Esophagus mucosa (tissue), 1 donor: ENCODE measurements around the gene NUP88. TPM values are rescaled to one million over a fixed set of nuclear protein-coding genes. Genes with fewer than 3 reads are reported as not detected.
A peak's percentile ranks its signal among the peaks of the same experiment; 100 is the strongest.
"Not testable (repeated sequence)": the region's sequence is repeated elsewhere in the genome, so short reads cannot be mapped to it uniquely, and the experiment has no call there.

Experiments
- ATAC-seq: fragments of 200-7000 bp; cut with Tn5 transposase; one replicate; pipeline ENCODE4 v1.9.1; 2020
- total RNA-seq: library from RNA; stranded (reverse); gene quantifications from one replicate; pipeline ENCODE4 v1.2.4, GENCODE V29; 2023
- donor health status: DM: yes; HTN: yes; CAD: no.

NUP88 gene
- 50.4 TPM for total RNA-seq

DNA sequence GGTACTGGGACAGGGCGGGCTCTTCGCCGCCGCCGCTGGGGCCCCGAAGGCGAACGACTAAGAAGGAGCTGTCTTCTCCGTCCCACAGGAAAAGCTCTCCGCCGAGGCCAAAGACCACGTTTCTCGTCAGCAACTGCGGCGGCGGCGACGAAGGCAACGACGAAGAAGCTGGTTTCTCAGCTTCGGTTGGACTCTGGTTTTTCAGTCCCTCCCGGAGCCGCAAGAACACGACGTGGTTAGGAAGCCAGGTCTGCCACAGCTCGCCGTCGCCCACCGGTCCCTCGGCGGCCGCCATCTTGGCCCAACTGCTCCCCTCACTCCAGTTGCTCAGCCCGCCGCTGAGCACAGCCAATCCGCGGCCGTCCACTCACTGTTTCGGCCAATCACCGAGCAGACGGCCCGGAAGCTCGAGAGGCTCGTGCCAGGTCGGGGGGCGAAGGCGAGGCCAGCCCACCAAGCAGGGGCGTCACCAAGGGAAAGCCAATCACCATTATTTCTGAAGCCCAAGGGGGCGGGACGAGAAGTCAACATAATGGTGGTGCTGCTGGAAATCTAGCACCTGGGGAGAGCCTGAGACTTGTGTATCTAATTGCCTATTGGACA lies at the start of gene NUP88:
TSS of gene NUP88 (minus strand) at position 307 of the 603 bp plus-strand sequence. CDS start at position 295, 12 bp downstream.
- ATAC-seq = peak; percentile 87

DNA sequence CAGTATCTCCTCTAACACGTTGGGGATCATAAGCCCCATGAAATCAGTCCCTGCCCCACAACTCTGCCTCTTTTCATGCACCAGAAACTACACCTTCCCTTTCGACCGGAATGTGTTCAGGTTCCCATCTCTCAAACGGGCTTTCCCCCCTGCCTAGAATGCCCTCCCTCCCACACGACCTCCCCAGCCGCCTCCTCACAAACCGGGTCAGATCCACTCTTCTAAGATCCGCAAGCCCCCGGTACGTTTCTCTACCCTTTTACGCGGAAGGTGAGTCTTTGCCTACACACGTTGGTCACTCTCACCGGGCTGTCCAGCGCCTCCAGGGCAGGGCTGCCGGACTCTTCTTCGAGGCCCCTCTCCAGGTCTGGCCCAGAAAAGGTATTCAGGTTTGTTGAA lies 48.6 kb upstream of the NUP88 start:
- peak; percentile 14 for ATAC-seq

DNA sequence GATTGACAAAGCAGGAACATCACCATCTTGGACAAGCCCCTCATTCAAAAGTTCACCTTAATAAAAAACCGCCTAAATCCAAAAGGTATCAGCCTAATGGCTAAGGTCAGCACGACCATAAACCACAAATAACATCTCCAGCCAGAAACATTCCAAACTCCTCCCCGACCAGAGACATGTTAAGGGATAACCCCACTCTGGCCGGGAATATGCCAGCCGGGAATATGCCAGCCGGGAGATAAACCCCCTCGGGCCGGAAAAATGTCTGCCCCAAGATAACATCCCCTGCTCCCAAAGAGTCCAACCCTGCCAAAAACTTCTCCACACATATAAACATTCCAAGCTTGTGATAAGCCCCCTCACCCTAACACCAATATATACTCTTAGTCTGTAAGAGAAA lies 48.0 kb upstream of the NUP88 start:
- no peak for ATAC-seq

DNA sequence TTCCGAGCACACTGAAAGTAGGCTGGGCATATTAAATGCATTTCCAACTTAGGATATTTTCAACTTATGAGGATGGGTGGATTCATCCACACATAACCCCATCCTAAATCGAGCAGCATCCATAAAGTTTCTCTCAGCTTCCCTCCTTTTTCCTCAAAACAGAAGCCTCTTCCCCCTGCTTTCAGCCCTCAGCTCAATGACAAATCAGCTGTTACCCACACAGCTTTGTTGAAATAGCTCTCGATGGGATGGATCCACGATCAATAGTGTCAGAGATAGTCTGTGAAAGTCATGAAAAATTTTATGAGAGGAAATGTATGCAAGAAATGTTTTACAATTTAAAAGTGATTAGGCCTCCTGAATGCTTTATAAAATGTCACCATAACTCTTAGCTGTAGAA lies 46.8 kb upstream of the NUP88 start:
- no peak for ATAC-seq

DNA sequence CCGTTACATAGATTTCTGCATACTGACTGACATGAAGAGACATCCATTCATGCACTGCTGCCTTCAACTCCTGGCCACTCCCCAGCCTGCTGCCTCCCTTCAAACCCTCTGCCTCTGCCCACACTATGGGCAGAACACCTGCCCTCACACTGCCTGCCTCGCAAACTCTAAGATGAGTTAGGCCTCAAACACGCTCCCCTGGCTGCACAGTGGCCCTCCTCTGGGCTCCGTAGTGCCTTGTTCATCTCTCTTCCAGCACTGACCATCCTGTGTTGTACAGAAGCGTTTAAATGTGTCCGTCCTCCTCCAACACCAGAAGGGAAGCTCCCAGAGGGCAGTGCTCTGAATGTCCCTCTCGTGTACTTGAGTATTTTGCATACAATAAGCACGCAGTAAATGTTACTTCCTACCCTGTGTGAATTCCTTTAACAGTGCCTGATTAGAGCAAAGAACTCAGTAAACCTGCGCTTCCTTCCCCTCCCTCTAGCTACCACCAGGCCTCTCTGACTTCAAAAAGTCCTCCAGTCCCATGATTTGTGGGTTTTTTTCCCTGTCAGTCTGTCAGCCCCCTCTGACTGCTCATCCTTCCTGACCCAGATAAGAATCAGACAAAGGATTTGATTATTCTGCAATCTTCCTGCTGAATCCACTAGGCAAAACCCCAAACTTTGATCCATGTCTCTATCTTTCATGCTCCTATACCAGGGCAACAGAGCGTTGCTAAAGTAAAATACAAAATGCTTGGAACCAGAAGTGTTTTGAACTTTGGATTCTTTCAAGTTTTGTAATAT lies 45.5 kb upstream of the NUP88 start:
- ATAC-seq = no peak

DNA sequence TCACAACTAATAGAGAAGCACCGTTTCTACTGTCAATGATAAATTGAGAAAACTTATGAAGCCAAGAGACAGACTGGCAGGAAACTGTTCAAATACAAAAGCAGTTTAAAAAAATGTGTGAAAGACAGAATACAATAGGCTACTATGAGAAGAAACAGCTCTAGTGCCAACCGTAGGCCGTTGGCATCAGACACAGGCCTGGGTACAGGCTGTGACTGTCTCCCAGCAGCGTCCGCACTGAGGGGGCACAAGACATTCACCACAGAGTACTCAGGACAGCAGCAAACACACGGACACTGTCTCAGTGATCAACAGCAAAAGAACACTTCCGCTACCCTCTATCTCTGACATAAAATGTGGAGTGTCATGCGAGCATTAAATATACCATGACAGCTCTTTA lies 27.3 kb upstream of the NUP88 start:
- ATAC-seq = no peak

DNA sequence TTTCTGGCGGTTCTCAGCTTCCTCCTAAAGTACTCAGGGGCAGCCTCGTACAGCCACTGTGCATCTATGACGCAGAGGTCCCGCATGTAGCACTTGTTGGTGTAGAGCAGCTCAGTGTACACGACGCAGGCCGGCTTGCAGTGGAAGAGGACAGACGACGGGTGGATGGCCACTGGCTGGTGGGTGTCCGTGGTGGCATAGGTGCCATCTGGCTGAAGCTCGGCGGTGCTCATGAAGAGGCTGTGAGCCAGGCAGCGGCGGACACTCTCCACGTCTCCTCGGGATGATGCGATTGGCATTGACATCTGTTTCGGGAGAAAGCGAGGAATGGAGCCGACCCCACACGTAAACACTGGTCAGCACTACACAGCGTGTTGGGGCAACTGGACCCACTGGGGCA lies 24.7 kb upstream of the NUP88 start:
- no peak for ATAC-seq

DNA sequence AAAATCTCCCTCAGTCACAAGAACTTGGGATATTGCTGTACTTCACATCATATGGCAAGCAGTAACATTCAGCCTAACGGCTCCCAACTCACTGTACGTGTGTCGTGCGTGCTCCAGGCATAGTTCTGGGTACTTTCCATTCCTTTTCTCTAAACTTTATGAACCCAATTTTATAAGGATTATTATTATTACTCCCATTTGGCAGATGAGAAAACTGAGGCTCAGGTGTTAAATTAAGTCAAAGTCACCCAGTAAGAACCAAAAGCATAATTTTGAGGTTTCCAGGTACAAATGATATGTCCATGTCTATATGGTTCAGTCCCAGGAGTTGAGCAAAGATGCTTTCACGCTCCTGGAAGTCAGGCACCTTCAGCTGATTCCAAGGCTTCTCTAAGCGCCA lies 24.3 kb upstream of the NUP88 start:
- ATAC-seq = no peak

DNA sequence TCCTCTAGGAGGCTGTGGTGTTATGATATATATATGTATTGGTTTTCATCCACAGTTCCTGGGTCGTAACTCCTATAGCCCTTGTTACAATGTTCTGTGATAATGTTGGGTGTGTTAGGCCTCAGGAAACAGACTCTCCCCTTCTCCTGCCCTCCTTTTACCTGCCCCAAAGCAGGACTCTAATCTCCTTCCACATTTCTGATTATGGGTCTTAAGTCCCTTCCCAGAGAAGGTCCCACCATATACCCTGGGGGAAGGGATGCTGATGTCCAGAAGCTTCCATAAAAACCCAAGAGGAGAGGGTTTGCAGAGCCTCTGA lies 19.9 kb upstream of the NUP88 start:
- ATAC-seq = no peak

DNA sequence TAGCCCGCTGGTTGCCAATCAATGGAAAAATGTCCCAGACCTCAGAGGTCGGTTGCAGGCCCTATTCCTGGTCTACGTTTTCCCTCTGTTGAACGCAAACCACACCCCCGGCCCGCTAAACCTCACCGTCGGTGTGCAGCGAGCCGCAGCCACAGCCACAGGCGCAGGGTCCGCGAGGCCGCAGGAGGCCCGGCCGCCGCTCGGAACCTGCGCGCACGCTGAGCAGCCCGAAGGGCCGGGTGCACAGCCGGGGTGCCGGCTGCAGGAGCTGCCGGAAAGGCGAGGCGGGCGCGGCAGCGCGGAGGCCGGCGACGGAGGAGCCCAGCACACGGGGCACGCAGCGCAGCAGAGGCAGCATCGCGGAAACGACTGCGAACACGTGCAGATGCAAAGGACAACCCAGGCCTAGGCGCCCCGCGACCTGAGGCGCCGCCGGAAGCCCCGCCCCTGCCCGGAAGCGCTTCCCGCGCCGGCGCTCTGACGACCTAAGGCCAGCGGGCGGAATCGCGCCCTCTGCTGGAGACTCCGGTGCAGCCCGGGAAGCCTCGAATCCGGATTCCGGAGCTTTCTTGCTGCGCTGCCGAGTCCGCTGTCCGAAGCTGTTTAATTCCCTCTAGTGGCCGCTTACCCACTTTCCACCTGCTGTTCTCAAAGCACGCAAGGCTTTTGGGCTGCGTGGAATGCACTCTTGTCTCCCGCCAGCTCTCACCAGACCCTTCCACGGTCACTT lies 19.4 kb upstream of the NUP88 start, which contains the start of gene C1QBP:
TSS of gene C1QBP (minus strand) at position 440 of the 730 bp plus-strand sequence. CDS start at position 358, 82 bp downstream.
- ATAC-seq = peak; percentile 96

DNA sequence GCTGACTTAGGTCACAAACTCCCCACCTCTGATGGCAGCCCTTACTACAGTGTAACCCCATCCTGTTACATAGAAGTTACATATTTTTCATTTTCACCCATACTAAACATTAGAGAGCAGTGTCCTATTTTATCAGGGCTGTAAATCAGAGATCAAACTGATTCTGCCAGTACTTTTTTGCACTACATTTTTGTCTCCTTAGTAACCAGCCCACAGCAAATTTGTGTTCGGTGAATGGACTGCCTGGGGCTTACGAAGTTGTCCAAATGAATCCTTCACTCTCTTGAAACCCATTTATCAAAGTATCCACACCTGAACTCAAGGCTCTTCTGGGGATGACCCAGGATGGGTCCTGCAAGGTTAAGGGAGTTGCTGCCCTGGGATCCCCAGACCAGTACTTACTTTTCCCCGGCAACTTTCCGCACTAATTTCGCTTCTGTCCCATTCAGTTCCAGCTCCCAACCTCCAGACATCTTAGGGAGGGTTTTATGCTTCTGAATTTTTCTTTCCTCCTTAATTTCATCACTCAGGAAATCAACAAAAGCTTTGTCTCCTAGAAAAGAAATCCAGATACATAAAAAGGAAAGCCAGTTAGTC lies 18.4 kb upstream of the NUP88 start:
- ATAC-seq = no peak

DNA sequence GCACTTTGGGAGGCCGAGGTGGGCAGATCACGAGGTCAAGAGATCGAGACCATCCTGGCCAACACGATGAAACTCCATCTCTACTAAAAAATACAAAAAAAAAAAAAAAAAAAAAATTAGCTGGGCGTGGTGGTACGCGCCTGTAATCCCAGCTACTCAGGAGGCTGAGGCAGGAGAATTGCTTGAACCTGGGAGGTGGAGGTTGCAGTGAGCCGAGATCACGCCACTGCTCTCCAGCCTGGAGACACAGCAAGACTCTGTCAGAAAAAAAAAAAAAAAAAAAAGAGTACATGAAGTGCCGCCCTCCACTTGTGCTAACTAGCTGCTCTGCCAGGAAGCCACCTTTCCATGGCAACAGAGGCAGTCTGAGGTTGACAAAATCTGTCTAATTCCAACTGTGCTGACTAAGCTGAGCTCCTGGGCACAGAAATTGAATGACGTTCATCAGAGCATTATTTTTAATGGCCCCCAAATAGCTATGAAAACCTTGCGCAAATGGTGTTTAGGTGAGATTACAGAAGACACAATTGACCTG lies 16.4 kb upstream of the NUP88 start:
- ATAC-seq = not testable (repeated sequence)

DNA sequence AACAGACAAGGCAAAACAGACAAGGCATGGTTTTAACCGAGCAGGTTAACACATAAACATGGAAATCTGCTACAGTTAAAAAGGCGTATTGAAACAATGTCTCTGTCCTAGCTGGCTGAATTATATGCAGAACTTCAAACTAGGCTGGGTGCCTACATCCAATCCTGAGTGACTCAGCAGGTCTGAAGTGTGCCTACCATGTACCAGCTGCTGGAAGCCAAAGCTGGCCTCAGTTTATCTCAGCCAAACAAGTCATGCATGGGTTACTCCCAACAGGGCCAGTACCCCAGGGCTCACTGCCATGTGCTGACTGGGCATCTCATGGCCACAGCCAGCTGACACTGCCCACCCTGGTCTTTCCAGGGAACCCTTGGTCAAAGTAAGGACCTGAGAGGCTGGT lies 15.5 kb upstream of the NUP88 start:
- no peak for ATAC-seq

DNA sequence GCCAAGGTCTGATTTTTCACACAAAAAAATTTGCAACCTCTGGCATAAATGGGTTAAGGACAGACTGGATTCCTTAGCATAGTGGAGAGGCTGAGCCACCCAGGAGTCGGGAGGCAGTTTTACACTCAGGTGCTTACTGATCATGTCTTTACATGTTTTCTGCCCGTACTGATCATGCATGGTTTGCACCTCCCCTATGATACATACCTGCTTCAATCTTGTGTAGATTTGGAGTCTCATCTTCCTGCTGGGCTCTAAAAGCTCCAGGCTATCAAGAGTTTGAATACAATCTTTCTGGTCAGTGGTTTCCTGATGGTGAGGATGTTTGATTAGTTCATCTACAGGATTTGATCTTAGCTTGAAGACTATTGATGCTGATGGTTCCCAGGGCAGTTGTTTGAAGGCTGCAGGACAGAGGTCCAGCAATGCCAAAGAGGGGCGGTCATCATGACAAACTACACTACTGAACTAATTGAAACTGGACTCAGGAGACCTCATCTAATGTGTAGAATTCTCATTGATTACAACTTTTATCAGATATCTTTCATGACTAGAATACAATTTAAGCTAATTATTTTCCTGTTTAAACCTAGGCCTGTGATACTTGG lies 12.6 kb upstream of the NUP88 start:
- ATAC-seq = peak; percentile 85

DNA sequence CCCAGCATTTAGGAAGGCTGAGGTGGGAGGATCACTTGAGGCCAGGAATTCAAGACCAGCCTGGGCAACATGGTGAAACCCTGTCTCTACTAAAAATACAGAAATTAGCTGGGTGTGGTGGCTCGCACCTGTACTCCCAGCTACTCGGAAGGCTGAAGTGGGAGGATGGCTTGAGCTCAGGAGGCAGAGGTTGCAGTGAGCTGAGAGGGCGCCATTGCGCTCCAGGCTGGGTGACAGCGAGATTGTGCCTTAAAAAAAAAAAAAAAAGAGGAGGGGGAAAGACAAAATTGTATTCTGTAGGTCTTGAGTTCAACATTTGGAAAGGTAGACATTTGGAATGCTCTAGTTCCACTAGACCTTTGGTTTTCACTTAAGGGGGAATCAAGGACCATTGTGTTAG lies 11.8 kb upstream of the NUP88 start:
- not testable (repeated sequence) for ATAC-seq

DNA sequence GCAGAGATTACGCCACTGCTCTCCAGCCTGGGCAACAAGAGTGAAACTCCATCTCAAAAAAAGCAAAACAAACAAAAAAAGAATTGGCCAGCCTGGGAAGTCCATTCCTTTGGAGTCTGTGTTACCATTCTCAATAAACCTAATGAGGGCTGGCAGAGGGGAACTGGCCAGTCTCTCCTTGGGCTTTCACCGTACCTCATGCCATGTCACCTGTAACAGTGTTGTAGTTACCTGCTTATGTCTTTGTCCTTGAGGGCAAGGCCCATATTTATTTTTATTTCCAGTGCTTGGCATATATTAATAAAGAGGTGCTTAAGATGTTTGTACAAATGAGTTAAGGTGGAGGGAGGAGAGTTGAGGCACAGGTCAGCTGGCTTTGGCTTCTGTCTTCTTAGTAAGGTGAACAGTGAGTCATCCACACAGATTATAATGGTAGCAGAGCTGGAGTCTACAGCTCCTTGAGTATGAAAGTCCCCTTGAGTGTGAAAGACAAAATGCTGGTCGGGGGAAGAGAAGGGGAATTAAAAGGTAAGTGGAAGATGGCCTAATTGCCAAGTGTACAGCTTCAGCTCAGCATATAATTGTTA lies 11.0 kb upstream of the NUP88 start:
- ATAC-seq = peak; percentile 78

DNA sequence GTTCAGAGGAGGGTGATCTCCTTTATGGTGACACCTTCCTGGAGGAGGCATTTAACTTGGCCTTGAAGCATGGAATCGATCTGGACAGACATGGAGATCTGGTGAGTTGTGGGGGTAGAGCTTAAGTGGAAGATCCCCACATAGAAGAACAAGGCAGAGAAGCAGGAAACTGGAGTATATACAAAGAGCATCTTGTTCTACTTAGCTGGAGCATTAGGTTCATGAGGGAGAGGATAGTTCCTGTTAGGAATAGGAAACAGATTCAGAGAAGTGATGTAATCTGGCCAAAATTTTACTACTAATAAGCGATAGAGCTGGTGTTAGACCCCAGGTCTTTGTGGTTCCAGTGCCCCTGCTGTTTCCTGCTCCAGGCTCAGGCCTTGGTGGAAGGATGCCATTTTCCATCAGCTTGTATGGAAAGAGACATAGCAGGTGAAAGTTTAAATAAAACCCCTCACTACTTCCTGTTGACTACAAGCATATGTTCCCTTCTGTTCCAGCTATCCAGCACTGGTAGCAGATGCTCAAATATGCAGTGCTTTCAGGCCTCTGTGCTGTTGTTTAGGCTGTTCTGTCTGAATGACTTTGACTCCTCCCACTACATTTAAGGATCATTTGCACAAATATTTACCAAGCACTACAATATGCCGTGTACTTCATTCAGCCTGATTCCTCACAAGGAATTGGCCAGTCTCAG lies 9.9 kb upstream of the NUP88 start:
- ATAC-seq = no peak

DNA sequence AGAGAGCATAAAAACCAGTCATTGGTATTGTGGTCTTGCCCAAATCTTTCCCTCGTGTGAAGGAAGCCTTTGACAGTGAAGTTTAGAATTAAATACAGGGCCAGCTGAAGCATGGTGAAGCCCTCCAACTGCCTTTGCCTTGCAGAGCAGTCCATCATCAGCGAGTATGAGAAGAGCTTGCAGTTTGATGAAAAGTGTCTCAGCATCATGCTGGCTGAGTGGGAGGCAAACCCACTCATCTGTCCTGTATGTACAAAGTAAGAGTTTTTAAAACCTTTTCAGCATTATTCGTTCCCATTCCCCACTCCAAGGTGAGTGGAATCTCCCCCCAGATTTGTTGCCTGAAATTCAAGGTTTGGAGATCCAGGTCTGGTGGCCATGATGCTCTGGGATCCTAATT lies 6.4 kb upstream of the NUP88 start:
- ATAC-seq = no peak

DNA sequence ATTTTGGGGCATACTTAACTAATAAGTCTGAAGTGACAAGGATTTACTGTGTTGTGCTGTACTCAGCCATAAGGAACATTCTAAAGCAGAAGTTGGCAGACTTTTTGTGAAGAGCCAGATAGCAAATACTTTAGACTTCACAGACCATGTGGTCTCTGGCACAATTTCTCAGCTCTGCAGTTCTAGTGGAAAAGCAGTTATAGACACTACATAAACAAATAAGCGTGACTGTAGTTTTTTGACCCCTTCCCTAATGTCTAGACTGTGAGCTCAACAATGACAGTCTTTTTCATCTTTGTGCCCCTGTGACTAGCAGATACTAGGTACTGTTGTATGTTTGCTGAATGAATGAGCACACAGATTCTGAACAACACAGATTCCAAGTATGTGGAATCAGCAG lies 5.4 kb upstream of the NUP88 start:
- no peak for ATAC-seq

DNA sequence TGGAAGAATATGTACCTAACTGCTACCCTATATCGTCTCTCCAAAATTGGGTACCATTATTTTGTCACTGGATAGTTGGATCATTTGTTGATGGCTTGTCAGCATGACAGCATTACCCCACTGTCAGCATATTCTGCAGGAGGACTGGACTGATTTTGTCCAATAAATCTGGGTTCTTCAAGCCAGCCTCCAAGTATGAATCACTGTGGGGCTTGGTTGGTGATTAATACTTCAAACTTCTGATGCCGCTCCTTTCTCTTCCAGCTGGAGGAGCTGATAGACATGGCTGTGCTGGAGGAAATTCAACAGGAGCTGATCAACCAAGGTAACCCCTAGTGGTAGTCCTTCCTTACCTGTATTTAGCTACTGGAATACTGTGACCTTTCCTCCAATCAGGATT lies 3.0 kb upstream of the NUP88 start:
- ATAC-seq = peak; percentile 50

DNA sequence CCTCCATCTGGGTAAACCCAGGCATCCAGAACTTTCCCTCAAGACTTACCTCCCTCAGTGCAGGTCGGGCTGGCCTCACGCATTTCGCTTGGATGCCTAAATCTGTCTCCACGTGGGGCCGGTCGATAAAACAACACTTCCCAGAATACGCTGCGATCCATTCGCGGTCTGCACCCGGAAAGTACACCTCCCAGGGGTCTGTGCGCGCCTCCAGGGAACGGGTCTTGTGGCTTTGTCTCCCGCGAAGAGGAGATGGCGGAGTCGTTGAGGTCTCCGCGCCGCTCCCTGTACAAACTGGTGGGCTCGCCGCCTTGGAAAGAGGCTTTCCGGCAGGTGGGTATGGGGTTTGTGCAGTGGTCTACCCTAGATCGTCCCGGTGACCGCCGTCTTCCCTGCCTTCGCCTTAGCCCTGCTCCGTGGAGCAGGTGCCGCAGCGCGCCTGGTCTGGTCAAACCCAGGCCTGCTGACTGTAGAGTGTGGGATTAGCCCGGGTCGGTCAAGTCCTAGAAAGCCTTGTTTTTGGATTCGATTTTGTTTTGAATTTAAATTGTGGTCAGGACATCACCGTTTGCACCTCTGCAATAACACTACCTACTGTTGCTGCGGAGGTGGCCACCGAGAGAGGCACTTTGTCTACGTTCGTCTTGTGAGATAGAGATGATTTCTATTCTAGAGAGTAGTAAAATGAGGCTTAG lies 644 bp upstream of the NUP88 start, which contains the start of gene RPAIN:
TSS of gene RPAIN (plus strand) at position 224 of the 695 bp plus-strand sequence. CDS start at position 253, 29 bp downstream.
- ATAC-seq = peak; percentile 71
